HCT116 (cell line): ENCODE data around the gene DNLZ. TPM values are rescaled to one million over a fixed set of nuclear protein-coding genes. Genes with fewer than 3 reads are reported as not detected.

ENCODE experiments used
- ATAC-seq: fragments of 200-7000 bp; cut with Tn5 transposase; 2 replicates; pipeline ENCODE4 v1.9.1; 2020; ENCODE audit warnings: mild to moderate bottlenecking, moderate library complexity
- BruUV-seq: library from RNA; stranded (reverse); fragments of 400-500 nt; replicated peaks from 2 replicates; lab custom pipeline; 2021; lab: Mats Ljungman, UMichigan
- CTCF ChIA-PET: fragments of 300-600 bp; sonication (Branson Sonifier 250); formaldehyde crosslinking; loops from one replicate; lab custom pipeline; 2021; ENCODE audit warnings: antibody characterized with exemption; lab: Charles Lee
- POLR2A ChIA-PET: fragments of 300-600, 350-600 bp; sonication (Branson Sonifier 250); formaldehyde crosslinking; loops from one replicate; lab custom pipeline; 2021; ENCODE audit warnings: antibody characterized with exemption; lab: Charles Lee
- RAD21 ChIA-PET, 2 experiments: fragments of 300-600 bp; sonication (Branson Sonifier 250); formaldehyde crosslinking; loops; one replicate each; lab custom pipeline; 2023; ENCODE audit warnings: low total read pairs in 2 of 2; ENCODE audit not compliant: uncharacterized antibody in 2 of 2, unreplicated experiment in 2 of 2, low non-redundant PET in 1 of 2; lab: Charles Lee
- DNase-seq: peaks from one replicate; pipeline ENCODE4 v3.0.0-alpha.2; 2010; ENCODE audit warnings: low read depth, low spot score
- H2AFZ ChIP-seq: fragments of 200-600 bp; shearing (Covaris generic), sonication (generic); 2 replicates; pipeline ENCODE4 v1.6.1; 2017; ENCODE audit warnings: low read depth, mixed run types, mixed read lengths, antibody characterized with exemption, low read length; ENCODE audit not compliant: poor library complexity, severe bottlenecking
- H3K27ac ChIP-seq: 2 replicates; pipeline ENCODE4 v1.5.1; 2012; ENCODE audit warnings: low read depth, low read length
- H3K27me3 ChIP-seq: fragments of 200-600 bp; sonication (generic); 2 replicates; pipeline ENCODE4 v1.6.1; 2016; ENCODE audit warnings: mixed run types, low read length, mixed read lengths; ENCODE audit not compliant: insufficient read depth
- H3K36me3 ChIP-seq, 2 experiments: fragments of 200-500 bp in 1 of 2; fragments of 200-600 bp in 1 of 2; sonication (Bioruptor generic) in 1 of 2; sonication (generic) in 1 of 2; 2 replicates each; pipeline versions ENCODE4 v1.5.1 to v1.6.1; 2014 to 2016; ENCODE audit warnings: low read length in 2 of 2, inconsistent platforms in 1 of 2, mixed read lengths in 1 of 2, mixed run types in 1 of 2; ENCODE audit not compliant: insufficient read depth in 2 of 2, control insufficient read depth in 1 of 2
- H3K4me1 ChIP-seq, 2 experiments: fragments of 200-600 bp in 1 of 2; sonication (generic) in 1 of 2; 2 replicates each; pipeline versions ENCODE4 v1.5.1 to v1.6.1; 2012 to 2017; ENCODE audit warnings: low read length in 2 of 2, inconsistent platforms in 1 of 2, mild to moderate bottlenecking in 1 of 2, mixed read lengths in 1 of 2, mixed run types in 1 of 2, moderate library complexity in 1 of 2; ENCODE audit not compliant: insufficient read depth in 2 of 2, control insufficient read depth in 1 of 2
- H3K4me2 ChIP-seq: fragments of 200-600 bp; sonication (generic); 2 replicates; pipeline ENCODE4 v1.6.1; 2017; ENCODE audit warnings: mixed run types, low read length, mixed read lengths
- H3K4me3 ChIP-seq, 2 experiments: fragments of 200-600 bp in 1 of 2; sonication (generic) in 1 of 2; replicated peaks in 1 of 2; 2 replicates each; pipeline ENCODE4 v1.5.1; 2011 to 2016; ENCODE audit warnings: low read length in 2 of 2, control low read depth in 1 of 2, low read depth in 1 of 2, mild to moderate bottlenecking in 1 of 2, mixed read lengths in 1 of 2, mixed run types in 1 of 2
- H3K79me2 ChIP-seq: fragments of 200-600 bp; sonication (generic); 2 replicates; pipeline ENCODE4 v1.6.1; 2017; ENCODE audit warnings: mild to moderate bottlenecking, mixed run types, low read length, moderate library complexity, mixed read lengths; ENCODE audit not compliant: insufficient read depth
- H3K9ac ChIP-seq: fragments of 200-600 bp; sonication (generic); 2 replicates; pipeline ENCODE4 v1.6.1; 2016; ENCODE audit warnings: low read length, mixed read lengths
- H3K9me2 ChIP-seq: fragments of 200-600 bp; sonication (generic), shearing (Covaris generic); 2 replicates; pipeline ENCODE4 v1.6.1; 2017; ENCODE audit warnings: mixed run types, mild to moderate bottlenecking, moderate library complexity; ENCODE audit not compliant: insufficient read depth
- H3K9me3 ChIP-seq, 2 experiments: fragments of 200-500 bp in 1 of 2; fragments of 200-600 bp in 1 of 2; sonication (Bioruptor generic) in 1 of 2; sonication (generic) in 1 of 2; 2 replicates each; pipeline ENCODE4 v1.6.1; 2014 to 2017; ENCODE audit warnings: low read length in 2 of 2, mixed read lengths in 2 of 2, inconsistent platforms in 1 of 2, low read depth in 1 of 2, mild to moderate bottlenecking in 1 of 2, mixed run types in 1 of 2, moderate library complexity in 1 of 2; ENCODE audit not compliant: control insufficient read depth in 1 of 2, insufficient read depth in 1 of 2
- H4K20me1 ChIP-seq: fragments of 200-600 bp; sonication (generic), shearing (Covaris generic); 2 replicates; pipeline ENCODE4 v1.6.1; 2017; ENCODE audit warnings: mixed run types, mild to moderate bottlenecking, moderate library complexity; ENCODE audit not compliant: insufficient read depth
- CEBPB ChIP-seq: IDR thresholded peaks from 2 replicates; pipeline ENCODE4 v1.6.1; 2012; ENCODE audit warnings: low read depth
- CTCF ChIP-seq, 3 experiments: fragments of 200-600 bp in 1 of 3; sonication (generic) in 1 of 3; IDR thresholded peaks in 2 of 3; conservative IDR thresholded peaks in 1 of 3; 2 replicates each; pipeline ENCODE4 v1.5.1; 2012 to 2017; ENCODE audit warnings: low read depth in 2 of 3, low read length in 2 of 3, antibody characterized with exemption in 1 of 3, borderline replicate concordance in 1 of 3, control low read depth in 1 of 3, mild to moderate bottlenecking in 1 of 3, mixed read lengths in 1 of 3, mixed run types in 1 of 3, moderate library complexity in 1 of 3; ENCODE audit not compliant: insufficient read depth in 1 of 3
- FOSL1 ChIP-seq: IDR thresholded peaks from 2 replicates; pipeline ENCODE4 v1.6.1; 2012; ENCODE audit warnings: low read depth
- POLR2A ChIP-seq: IDR thresholded peaks from 2 replicates; pipeline ENCODE4 v1.7.0; 2011; ENCODE audit warnings: borderline replicate concordance; ENCODE audit not compliant: insufficient read depth, insufficient read length; ENCODE audit errors: extremely low read depth
- POLR2AphosphoS5 ChIP-seq: IDR thresholded peaks from 2 replicates; pipeline ENCODE4 v1.6.1; 2011; ENCODE audit warnings: mild to moderate bottlenecking, low read depth, low read length, moderate library complexity
- SP1 ChIP-seq: IDR thresholded peaks from 2 replicates; pipeline ENCODE4 v1.6.1; 2012; ENCODE audit warnings: low read depth
- ZBTB33 ChIP-seq: IDR thresholded peaks from 2 replicates; pipeline ENCODE4 v1.6.1; 2011; ENCODE audit warnings: mild to moderate bottlenecking, low read length, moderate library complexity; ENCODE audit not compliant: insufficient replicate concordance; ENCODE audit errors: extremely low read depth
- intact Hi-C: fragments of 100-400 bp; cut with micrococcal nuclease; formaldehyde crosslinking; loops from 2 replicates; pipeline ENCODE4 v1.10.0; 2022
- total RNA-seq: library from RNA; stranded (reverse); gene quantifications from one replicate; pipeline ENCODE4 v1.2.1, GENCODE V29; 2021; ENCODE audit not compliant: unreplicated experiment

Gene DNLZ
- total RNA-seq, 1 experiment from 2014 or later, result 21.9 TPM

- CTCF ChIA-PET, result no interaction called here
- Histone ChIP-seq H3K79me2 (peaks cover 46% of the 10 kb centered on the region), H3K36me3 (peaks cover 54 to 64% of the 10 kb centered on the region in 2 experiments), H3K27ac (no peak overlapping the region), H3K4me1 (peaks cover 3% of the 10 kb centered on the region in 2 experiments), H3K9ac (no peak overlapping the region), H3K4me3 (no peak overlapping the region), H3K4me2 (no peak overlapping the region), H4K20me1 (no peaks in the 10 kb centered on the region), H2AFZ (no peak overlapping the region), H3K27me3 (no peaks in the 10 kb centered on the region), H3K9me3 (no peaks in the 10 kb centered on the region), H3K9me2 (no peaks in the 10 kb centered on the region)
- DNase-seq (no peak), ATAC-seq (no peak)
- TF ChIP-seq FOSL1 (no peak), SP1 (no peak), POLR2A (no peak), CTCF (IDR thresholded peaks at IDR 0.05 in 2 of 3, conservative IDR thresholded peaks at IDR 0.05 in 1 of 3; ENCODE audit: borderline replicate concordance in 1 of 3, insufficient read depth in 1 of 3, low read depth in 2 of 3, low read length in 2 of 3) (no peak), ZBTB33 (no peak), POLR2AphosphoS5 (no peak), CEBPB (no peak)
- intact Hi-C loops, result no loop called here
- POLR2A ChIA-PET, result no interaction called here
- no TSS peak for BruUV-seq
- RAD21 ChIA-PET, result no interaction called here
Measured at GRCh38 chr9:136393531-136393930, 30.0 kb upstream of the DNLZ start.
